ENCODE measurements around the gene GRPEL2.

GRPEL2 gene

DNA sequence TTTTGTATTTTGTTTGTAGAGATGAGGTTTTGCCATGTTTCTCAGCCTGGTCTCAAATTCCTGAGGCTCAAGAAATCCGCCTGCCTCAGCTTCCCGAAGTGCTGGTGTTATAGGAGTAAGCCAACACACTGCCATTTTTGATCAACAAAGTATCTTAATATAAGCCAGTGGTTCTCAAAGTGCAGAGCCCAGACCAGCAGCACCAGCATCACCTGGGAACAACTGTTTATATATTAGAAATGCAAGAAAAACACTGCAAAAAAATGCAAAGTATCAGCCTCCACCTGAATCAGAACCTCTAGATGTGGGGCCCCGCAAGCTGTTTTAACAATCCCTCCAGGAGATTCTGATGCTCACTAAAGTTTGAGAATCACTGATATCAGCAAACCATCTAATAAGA lies 27.6 kb downstream of the GRPEL2 start:
- no peak overlapping the region for H3K4me2 ChIP-seq (ENCODE audit: low read length, poor library complexity, severe bottlenecking)
- no peaks in the 10 kb centered on the region for H3K79me1 ChIP-seq (replicated peaks; ENCODE audit: low read length, poor library complexity, severe bottlenecking)
- no peak overlapping the region for H3K4ac ChIP-seq (ENCODE audit: low read depth in 1 of 2, low read length in 2 of 2)
- H2AFZ ChIP-seq (ENCODE audit: low read depth, low read length): no peak overlapping the region
- H3K14ac ChIP-seq (ENCODE audit: low read length in 2 of 2): no peak overlapping the region
- no peak overlapping the region for H4K8ac ChIP-seq (ENCODE audit: low read length)
- no peak for DNase-seq
- no peak overlapping the region for H3K9ac ChIP-seq (ENCODE audit: low read length)
- no peak overlapping the region for H2BK15ac ChIP-seq (ENCODE audit: low read depth, poor library complexity, severe bottlenecking)
- no peak overlapping the region for H3K18ac ChIP-seq (ENCODE audit: low read depth in 1 of 2, low read length in 2 of 2)
- no peak overlapping the region for H2AK5ac ChIP-seq (ENCODE audit: low read length, severe bottlenecking)
- peaks cover 4 to 22% of the 10 kb centered on the region in 2 experiments for H3K27me3 ChIP-seq (ENCODE audit: control insufficient read depth in 1 of 2, insufficient read depth in 1 of 2, low read length in 2 of 2)
- H4K91ac ChIP-seq (ENCODE audit: low read length): no peak overlapping the region
- H3K9me3 ChIP-seq (ENCODE audit: control insufficient read depth, low read length): no peaks in the 10 kb centered on the region
- no peak overlapping the region for H2BK5ac ChIP-seq (ENCODE audit: low read depth, low read length, poor library complexity, severe bottlenecking)
- no peaks in the 10 kb centered on the region for H3K36me3 ChIP-seq (ENCODE audit: control insufficient read depth in 1 of 2, insufficient read depth in 2 of 2, low read depth in 1 of 2, low read length in 2 of 2)
- H3K4me1 ChIP-seq (ENCODE audit: control insufficient read depth, insufficient read depth, low read depth, low read length): peaks cover under 1% of the 10 kb centered on the region
- no peak overlapping the region for H3K4me3 ChIP-seq (ENCODE audit: insufficient read depth in 1 of 2, low read depth in 1 of 2, low read length in 2 of 2)
- H3K27ac ChIP-seq (ENCODE audit: low read length, poor library complexity, severe bottlenecking): no peak overlapping the region
- no peak overlapping the region for H2BK12ac ChIP-seq (ENCODE audit: low read length in 2 of 2)
- 100% methylated on average over 3 of the region's 3 CpGs for WGBS
- no peak overlapping the region for H3K23ac ChIP-seq (ENCODE audit: low read length in 2 of 2)
- no peak overlapping the region for H2BK120ac ChIP-seq (ENCODE audit: low read depth, low read length)

DNA sequence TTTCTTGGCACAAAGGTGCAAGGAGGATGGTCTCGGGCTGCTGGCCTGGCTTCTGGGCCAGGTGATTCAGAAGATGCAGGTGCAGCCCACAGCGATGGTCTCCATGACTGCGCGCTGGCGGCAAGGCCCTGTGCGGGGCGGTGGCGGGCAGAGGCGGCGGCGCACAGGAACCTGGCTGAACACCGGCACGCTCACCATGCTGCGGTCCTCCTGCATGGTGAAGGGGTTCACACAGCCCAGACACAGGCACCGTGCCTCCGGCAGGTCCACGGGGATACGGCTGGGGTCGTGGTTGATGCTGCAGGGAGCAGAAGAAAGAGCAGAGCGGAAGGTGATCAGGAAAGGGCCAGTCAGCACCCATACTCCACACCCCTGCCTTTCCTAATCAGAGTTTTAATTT lies 29.0 kb downstream of the GRPEL2 start:
- Histone ChIP-seq H2AK5ac (ENCODE audit: low read length, severe bottlenecking) (no peak overlapping the region), H2AFZ (ENCODE audit: low read depth, low read length) (no peak overlapping the region), H3K4ac (ENCODE audit: low read depth in 1 of 2, low read length in 2 of 2) (no peak overlapping the region), H3K27ac (ENCODE audit: low read length, poor library complexity, severe bottlenecking) (no peak overlapping the region), H3K36me3 (ENCODE audit: control insufficient read depth in 1 of 2, insufficient read depth in 2 of 2, low read depth in 1 of 2, low read length in 2 of 2) (no peaks in the 10 kb centered on the region), H3K9ac (ENCODE audit: low read length) (no peak overlapping the region), H3K9me3 (ENCODE audit: control insufficient read depth, low read length) (no peaks in the 10 kb centered on the region), H3K27me3 (ENCODE audit: control insufficient read depth in 1 of 2, insufficient read depth in 1 of 2, low read length in 2 of 2) (peaks cover 4 to 22% of the 10 kb centered on the region in 2 experiments), H3K18ac (ENCODE audit: low read depth in 1 of 2, low read length in 2 of 2) (no peak overlapping the region), H3K23ac (ENCODE audit: low read length in 2 of 2) (no peak overlapping the region), H3K4me3 (ENCODE audit: insufficient read depth in 1 of 2, low read depth in 1 of 2, low read length in 2 of 2) (no peak overlapping the region), H3K14ac (ENCODE audit: low read length in 2 of 2) (peak overlapping the region in 1 of 2 experiments; percentile 44), H2BK5ac (ENCODE audit: low read depth, low read length, poor library complexity, severe bottlenecking) (no peak overlapping the region), H4K8ac (ENCODE audit: low read length) (no peak overlapping the region), H3K4me2 (ENCODE audit: low read length, poor library complexity, severe bottlenecking) (no peak overlapping the region), H4K91ac (ENCODE audit: low read length) (peak overlapping the region; percentile 61), H2BK120ac (ENCODE audit: low read depth, low read length) (no peak overlapping the region), H2BK12ac (ENCODE audit: low read length in 2 of 2) (peak overlapping the region in 1 of 2 experiments; percentile 61), H3K4me1 (ENCODE audit: control insufficient read depth, insufficient read depth, low read depth, low read length) (no peaks in the 10 kb centered on the region), H3K79me1 (replicated peaks; ENCODE audit: low read length, poor library complexity, severe bottlenecking) (no peaks in the 10 kb centered on the region), H2BK15ac (ENCODE audit: low read depth, poor library complexity, severe bottlenecking) (no peak overlapping the region)
- WGBS: 93% methylated on average over 18 of the region's 20 CpGs
- no peak for DNase-seq

DNA sequence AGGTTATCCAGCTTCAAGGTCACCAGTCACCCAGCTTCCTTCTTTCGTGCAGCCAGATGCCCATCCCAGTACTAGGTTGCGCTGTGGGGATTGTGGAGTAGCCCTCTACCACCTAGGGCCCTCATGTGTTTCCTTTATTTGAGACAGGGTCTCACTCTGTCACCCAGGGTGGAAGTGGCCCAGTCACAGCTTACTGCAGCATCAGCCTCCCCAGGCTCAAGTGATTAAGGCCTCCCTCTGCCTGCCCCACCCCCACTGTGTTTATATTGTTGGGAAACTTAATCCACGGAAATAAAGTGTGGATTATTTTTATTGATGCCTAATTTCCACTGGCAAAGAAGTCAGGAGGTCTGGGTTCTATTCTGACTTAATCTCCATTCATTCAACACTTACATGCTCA lies 29.5 kb downstream of the GRPEL2 start:
- no peaks in the 10 kb centered on the region for H3K79me1 ChIP-seq (replicated peaks; ENCODE audit: low read length, poor library complexity, severe bottlenecking)
- no peak overlapping the region for H2BK120ac ChIP-seq (ENCODE audit: low read depth, low read length)
- no peak overlapping the region for H4K8ac ChIP-seq (ENCODE audit: low read length)
- peak overlapping the region in 1 of 2 experiments; percentile 30 for H2BK12ac ChIP-seq (ENCODE audit: low read length in 2 of 2)
- no peak overlapping the region for H2AK5ac ChIP-seq (ENCODE audit: low read length, severe bottlenecking)
- H3K9me3 ChIP-seq (ENCODE audit: control insufficient read depth, low read length): no peaks in the 10 kb centered on the region
- no peak overlapping the region for H3K4me3 ChIP-seq (ENCODE audit: insufficient read depth in 1 of 2, low read depth in 1 of 2, low read length in 2 of 2)
- DNase-seq: no peak
- no peaks in the 10 kb centered on the region for H3K36me3 ChIP-seq (ENCODE audit: control insufficient read depth in 1 of 2, insufficient read depth in 2 of 2, low read depth in 1 of 2, low read length in 2 of 2)
- no peak overlapping the region for H3K4me2 ChIP-seq (ENCODE audit: low read length, poor library complexity, severe bottlenecking)
- no peak overlapping the region for H3K9ac ChIP-seq (ENCODE audit: low read length)
- peaks cover 4 to 24% of the 10 kb centered on the region in 2 experiments for H3K27me3 ChIP-seq (ENCODE audit: control insufficient read depth in 1 of 2, insufficient read depth in 1 of 2, low read length in 2 of 2)
- H3K14ac ChIP-seq (ENCODE audit: low read length in 2 of 2): no peak overlapping the region
- H2BK5ac ChIP-seq (ENCODE audit: low read depth, low read length, poor library complexity, severe bottlenecking): no peak overlapping the region
- H2AFZ ChIP-seq (ENCODE audit: low read depth, low read length): no peak overlapping the region
- H3K23ac ChIP-seq (ENCODE audit: low read length in 2 of 2): no peak overlapping the region
- no peak overlapping the region for H3K18ac ChIP-seq (ENCODE audit: low read depth in 1 of 2, low read length in 2 of 2)
- H3K4me1 ChIP-seq (ENCODE audit: control insufficient read depth, insufficient read depth, low read depth, low read length): no peaks in the 10 kb centered on the region
- no peak overlapping the region for H4K91ac ChIP-seq (ENCODE audit: low read length)
- no peak overlapping the region for H3K27ac ChIP-seq (ENCODE audit: low read length, poor library complexity, severe bottlenecking)
- WGBS: 95% methylated on average over 2 of the region's 3 CpGs
- H2BK15ac ChIP-seq (ENCODE audit: low read depth, poor library complexity, severe bottlenecking): no peak overlapping the region
- H3K4ac ChIP-seq (ENCODE audit: low read depth in 1 of 2, low read length in 2 of 2): no peak overlapping the region

DNA sequence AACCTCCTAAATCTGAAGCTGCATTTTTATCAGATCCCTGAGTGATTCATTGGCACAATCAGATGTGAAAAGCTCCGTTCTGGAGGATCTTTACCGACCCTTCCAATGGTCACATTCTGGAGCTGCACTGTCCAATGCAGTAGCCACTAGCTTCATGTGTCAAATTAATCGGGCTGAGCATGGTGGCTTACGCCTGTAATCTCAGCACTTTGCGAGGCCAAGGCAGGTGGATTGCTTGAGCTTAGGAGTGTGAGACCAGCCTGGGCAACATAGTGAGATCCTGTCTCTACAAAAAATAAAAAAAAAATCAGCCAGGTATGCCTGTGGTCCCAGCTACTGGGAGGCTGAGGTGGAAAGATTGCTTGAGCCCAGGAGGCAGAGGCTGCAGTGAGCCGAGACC lies 30.1 kb downstream of the GRPEL2 start:
- Histone ChIP-seq H3K18ac (ENCODE audit: low read depth in 1 of 2, low read length in 2 of 2) (no peak overlapping the region), H3K23ac (ENCODE audit: low read length in 2 of 2) (no peak overlapping the region), H3K4me1 (ENCODE audit: control insufficient read depth, insufficient read depth, low read depth, low read length) (no peaks in the 10 kb centered on the region), H3K4me2 (ENCODE audit: low read length, poor library complexity, severe bottlenecking) (no peak overlapping the region), H3K36me3 (ENCODE audit: control insufficient read depth in 1 of 2, insufficient read depth in 2 of 2, low read depth in 1 of 2, low read length in 2 of 2) (no peaks in the 10 kb centered on the region), H2AFZ (ENCODE audit: low read depth, low read length) (no peak overlapping the region), H3K9ac (ENCODE audit: low read length) (no peak overlapping the region), H3K14ac (ENCODE audit: low read length in 2 of 2) (no peak overlapping the region), H4K8ac (ENCODE audit: low read length) (no peak overlapping the region), H2BK15ac (ENCODE audit: low read depth, poor library complexity, severe bottlenecking) (no peak overlapping the region), H3K4me3 (ENCODE audit: insufficient read depth in 1 of 2, low read depth in 1 of 2, low read length in 2 of 2) (no peak overlapping the region), H3K9me3 (ENCODE audit: control insufficient read depth, low read length) (no peaks in the 10 kb centered on the region), H2BK120ac (ENCODE audit: low read depth, low read length) (no peak overlapping the region), H3K4ac (ENCODE audit: low read depth in 1 of 2, low read length in 2 of 2) (no peak overlapping the region), H3K79me1 (replicated peaks; ENCODE audit: low read length, poor library complexity, severe bottlenecking) (no peaks in the 10 kb centered on the region), H2BK12ac (ENCODE audit: low read length in 2 of 2) (no peak overlapping the region), H4K91ac (ENCODE audit: low read length) (no peak overlapping the region), H3K27ac (ENCODE audit: low read length, poor library complexity, severe bottlenecking) (no peak overlapping the region), H2BK5ac (ENCODE audit: low read depth, low read length, poor library complexity, severe bottlenecking) (no peak overlapping the region), H2AK5ac (ENCODE audit: low read length, severe bottlenecking) (no peak overlapping the region), H3K27me3 (ENCODE audit: control insufficient read depth in 1 of 2, insufficient read depth in 1 of 2, low read length in 2 of 2) (peaks cover 4 to 26% of the 10 kb centered on the region in 2 experiments)
- DNase-seq: no peak
- WGBS: 94% methylated on average over 6 of the region's 6 CpGs

All from mesenchymal stem cell (in vitro differentiated cells and primary cell).